GM23338 (cell line): ENCODE data around the gene PRSS57.
A peak's percentile ranks its signal among the peaks of the same experiment; 100 is the strongest.

Source experiments
- CREB1 ChIP-seq: fragments of 250-450 bp; sonication (Bioruptor Pico); IDR thresholded peaks from 2 replicates; pipeline ENCODE4 v1.5.0; 2020; ENCODE audit warnings: low read depth, mild to moderate bottlenecking, moderate library complexity
- EZH2 ChIP-seq: fragments of 200-600 bp; sonication (generic); IDR thresholded peaks from one replicate; pipeline ENCODE4 v1.8.0; 2017; ENCODE audit warnings: antibody characterized with exemption, mild to moderate bottlenecking, low read depth; ENCODE audit not compliant: unreplicated experiment
- EZH2phosphoT487 ChIP-seq: fragments of 200-600 bp; sonication (generic); IDR thresholded peaks from one replicate; pipeline ENCODE4 v1.8.1; 2018; ENCODE audit warnings: antibody characterized with exemption; ENCODE audit not compliant: unreplicated experiment
- JUNB ChIP-seq: IDR thresholded peaks from one replicate; pipeline ENCODE4 v1.6.1; 2016; ENCODE audit warnings: antibody characterized with exemption; ENCODE audit not compliant: unreplicated experiment
- NANOG ChIP-seq: IDR thresholded peaks from 2 replicates; pipeline ENCODE4 v1.6.1; 2016; ENCODE audit warnings: antibody characterized with exemption, borderline replicate concordance
- POLR2AphosphoS5 ChIP-seq: IDR thresholded peaks from 2 replicates; pipeline ENCODE4 v1.6.1; 2016; ENCODE audit warnings: antibody characterized with exemption, low read depth
- ZNF114 ChIP-seq: fragments of 250-450 bp; sonication (Bioruptor Pico); IDR thresholded peaks from 2 replicates; pipeline ENCODE4 v1.5.0; 2020; ENCODE audit warnings: mild to moderate bottlenecking, moderate library complexity
- ZNF331 ChIP-seq: fragments of 250-450 bp; sonication (Bioruptor Pico); IDR thresholded peaks from 2 replicates; pipeline ENCODE4 v1.5.0; 2020; ENCODE audit warnings: low read depth, mild to moderate bottlenecking, moderate library complexity
- TF ChIP-seq, protein P1 (sequence below), 2 experiments: fragments of 200-600 bp in 1 of 2; sonication (generic) in 1 of 2; conservative IDR thresholded peaks; 2 replicates each; pipeline versions ENCODE4 v1.5.1 to v1.6.1; 2016 to 2017; ENCODE audit warnings: antibody characterized with exemption in 2 of 2, low read depth in 2 of 2, mild to moderate bottlenecking in 2 of 2, moderate library complexity in 1 of 2
- TF ChIP-seq, protein P2 (sequence below): IDR thresholded peaks from one replicate; pipeline ENCODE4 v1.6.1; 2018; ENCODE audit warnings: antibody characterized with exemption; ENCODE audit not compliant: unreplicated experiment
- TF ChIP-seq, protein P3 (sequence below): fragments of 250-450 bp; sonication (Bioruptor Pico); IDR thresholded peaks from 2 replicates; pipeline ENCODE4 v1.5.0; 2020; ENCODE audit warnings: mild to moderate bottlenecking, moderate library complexity
- TF ChIP-seq, protein P4 (sequence below): IDR thresholded peaks from 2 replicates; pipeline ENCODE4 v1.6.1; 2016; ENCODE audit warnings: antibody characterized with exemption

DNA sequence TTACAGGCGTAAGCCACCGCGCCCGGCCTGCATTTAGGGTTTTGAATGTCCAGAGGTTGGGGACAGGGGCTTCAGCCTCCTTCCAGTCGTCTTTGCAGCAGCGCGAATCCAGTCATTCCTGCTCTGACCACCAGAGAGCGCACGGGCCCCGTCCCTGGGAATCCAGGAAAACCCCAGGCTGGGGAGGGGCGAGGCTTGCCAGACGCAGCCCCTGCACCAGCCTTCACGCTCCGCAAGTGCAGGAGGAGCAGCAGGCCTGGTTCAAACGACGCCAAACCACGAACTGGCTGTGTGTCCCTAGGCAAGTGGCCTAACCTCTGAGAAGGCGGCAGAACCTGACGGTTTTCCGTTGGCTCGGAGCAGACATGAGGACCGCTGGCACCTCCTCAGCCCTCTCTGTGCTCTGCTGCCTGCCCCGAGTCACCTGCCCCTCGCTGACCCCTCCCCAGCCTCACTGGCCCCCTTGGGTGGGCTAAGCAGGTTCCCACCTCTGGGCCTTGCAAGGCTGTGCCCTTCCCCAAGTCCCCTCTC, 30.3 kb downstream of the PRSS57 start:
- TF ChIP-seq, protein P1, sequence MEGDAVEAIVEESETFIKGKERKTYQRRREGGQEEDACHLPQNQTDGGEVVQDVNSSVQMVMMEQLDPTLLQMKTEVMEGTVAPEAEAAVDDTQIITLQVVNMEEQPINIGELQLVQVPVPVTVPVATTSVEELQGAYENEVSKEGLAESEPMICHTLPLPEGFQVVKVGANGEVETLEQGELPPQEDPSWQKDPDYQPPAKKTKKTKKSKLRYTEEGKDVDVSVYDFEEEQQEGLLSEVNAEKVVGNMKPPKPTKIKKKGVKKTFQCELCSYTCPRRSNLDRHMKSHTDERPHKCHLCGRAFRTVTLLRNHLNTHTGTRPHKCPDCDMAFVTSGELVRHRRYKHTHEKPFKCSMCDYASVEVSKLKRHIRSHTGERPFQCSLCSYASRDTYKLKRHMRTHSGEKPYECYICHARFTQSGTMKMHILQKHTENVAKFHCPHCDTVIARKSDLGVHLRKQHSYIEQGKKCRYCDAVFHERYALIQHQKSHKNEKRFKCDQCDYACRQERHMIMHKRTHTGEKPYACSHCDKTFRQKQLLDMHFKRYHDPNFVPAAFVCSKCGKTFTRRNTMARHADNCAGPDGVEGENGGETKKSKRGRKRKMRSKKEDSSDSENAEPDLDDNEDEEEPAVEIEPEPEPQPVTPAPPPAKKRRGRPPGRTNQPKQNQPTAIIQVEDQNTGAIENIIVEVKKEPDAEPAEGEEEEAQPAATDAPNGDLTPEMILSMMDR (conservative IDR thresholded peaks at IDR 0.05; ENCODE audit: low read depth in 2 of 2) = peak; percentile 82 to 97
- TF ChIP-seq, protein P2, sequence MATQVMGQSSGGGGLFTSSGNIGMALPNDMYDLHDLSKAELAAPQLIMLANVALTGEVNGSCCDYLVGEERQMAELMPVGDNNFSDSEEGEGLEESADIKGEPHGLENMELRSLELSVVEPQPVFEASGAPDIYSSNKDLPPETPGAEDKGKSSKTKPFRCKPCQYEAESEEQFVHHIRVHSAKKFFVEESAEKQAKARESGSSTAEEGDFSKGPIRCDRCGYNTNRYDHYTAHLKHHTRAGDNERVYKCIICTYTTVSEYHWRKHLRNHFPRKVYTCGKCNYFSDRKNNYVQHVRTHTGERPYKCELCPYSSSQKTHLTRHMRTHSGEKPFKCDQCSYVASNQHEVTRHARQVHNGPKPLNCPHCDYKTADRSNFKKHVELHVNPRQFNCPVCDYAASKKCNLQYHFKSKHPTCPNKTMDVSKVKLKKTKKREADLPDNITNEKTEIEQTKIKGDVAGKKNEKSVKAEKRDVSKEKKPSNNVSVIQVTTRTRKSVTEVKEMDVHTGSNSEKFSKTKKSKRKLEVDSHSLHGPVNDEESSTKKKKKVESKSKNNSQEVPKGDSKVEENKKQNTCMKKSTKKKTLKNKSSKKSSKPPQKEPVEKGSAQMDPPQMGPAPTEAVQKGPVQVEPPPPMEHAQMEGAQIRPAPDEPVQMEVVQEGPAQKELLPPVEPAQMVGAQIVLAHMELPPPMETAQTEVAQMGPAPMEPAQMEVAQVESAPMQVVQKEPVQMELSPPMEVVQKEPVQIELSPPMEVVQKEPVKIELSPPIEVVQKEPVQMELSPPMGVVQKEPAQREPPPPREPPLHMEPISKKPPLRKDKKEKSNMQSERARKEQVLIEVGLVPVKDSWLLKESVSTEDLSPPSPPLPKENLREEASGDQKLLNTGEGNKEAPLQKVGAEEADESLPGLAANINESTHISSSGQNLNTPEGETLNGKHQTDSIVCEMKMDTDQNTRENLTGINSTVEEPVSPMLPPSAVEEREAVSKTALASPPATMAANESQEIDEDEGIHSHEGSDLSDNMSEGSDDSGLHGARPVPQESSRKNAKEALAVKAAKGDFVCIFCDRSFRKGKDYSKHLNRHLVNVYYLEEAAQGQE = no peak
- TF ChIP-seq JUNB (no peak), POLR2AphosphoS5 (no peak), EZH2phosphoT487 (no peak), EZH2 (no peak), NANOG (no peak), ZNF331 (CRISPR knock-in tag) (no peak), ZNF114 (CRISPR knock-in tag) (no peak), CREB1 (CRISPR knock-in tag) (no peak)
- TF ChIP-seq, protein P3, sequence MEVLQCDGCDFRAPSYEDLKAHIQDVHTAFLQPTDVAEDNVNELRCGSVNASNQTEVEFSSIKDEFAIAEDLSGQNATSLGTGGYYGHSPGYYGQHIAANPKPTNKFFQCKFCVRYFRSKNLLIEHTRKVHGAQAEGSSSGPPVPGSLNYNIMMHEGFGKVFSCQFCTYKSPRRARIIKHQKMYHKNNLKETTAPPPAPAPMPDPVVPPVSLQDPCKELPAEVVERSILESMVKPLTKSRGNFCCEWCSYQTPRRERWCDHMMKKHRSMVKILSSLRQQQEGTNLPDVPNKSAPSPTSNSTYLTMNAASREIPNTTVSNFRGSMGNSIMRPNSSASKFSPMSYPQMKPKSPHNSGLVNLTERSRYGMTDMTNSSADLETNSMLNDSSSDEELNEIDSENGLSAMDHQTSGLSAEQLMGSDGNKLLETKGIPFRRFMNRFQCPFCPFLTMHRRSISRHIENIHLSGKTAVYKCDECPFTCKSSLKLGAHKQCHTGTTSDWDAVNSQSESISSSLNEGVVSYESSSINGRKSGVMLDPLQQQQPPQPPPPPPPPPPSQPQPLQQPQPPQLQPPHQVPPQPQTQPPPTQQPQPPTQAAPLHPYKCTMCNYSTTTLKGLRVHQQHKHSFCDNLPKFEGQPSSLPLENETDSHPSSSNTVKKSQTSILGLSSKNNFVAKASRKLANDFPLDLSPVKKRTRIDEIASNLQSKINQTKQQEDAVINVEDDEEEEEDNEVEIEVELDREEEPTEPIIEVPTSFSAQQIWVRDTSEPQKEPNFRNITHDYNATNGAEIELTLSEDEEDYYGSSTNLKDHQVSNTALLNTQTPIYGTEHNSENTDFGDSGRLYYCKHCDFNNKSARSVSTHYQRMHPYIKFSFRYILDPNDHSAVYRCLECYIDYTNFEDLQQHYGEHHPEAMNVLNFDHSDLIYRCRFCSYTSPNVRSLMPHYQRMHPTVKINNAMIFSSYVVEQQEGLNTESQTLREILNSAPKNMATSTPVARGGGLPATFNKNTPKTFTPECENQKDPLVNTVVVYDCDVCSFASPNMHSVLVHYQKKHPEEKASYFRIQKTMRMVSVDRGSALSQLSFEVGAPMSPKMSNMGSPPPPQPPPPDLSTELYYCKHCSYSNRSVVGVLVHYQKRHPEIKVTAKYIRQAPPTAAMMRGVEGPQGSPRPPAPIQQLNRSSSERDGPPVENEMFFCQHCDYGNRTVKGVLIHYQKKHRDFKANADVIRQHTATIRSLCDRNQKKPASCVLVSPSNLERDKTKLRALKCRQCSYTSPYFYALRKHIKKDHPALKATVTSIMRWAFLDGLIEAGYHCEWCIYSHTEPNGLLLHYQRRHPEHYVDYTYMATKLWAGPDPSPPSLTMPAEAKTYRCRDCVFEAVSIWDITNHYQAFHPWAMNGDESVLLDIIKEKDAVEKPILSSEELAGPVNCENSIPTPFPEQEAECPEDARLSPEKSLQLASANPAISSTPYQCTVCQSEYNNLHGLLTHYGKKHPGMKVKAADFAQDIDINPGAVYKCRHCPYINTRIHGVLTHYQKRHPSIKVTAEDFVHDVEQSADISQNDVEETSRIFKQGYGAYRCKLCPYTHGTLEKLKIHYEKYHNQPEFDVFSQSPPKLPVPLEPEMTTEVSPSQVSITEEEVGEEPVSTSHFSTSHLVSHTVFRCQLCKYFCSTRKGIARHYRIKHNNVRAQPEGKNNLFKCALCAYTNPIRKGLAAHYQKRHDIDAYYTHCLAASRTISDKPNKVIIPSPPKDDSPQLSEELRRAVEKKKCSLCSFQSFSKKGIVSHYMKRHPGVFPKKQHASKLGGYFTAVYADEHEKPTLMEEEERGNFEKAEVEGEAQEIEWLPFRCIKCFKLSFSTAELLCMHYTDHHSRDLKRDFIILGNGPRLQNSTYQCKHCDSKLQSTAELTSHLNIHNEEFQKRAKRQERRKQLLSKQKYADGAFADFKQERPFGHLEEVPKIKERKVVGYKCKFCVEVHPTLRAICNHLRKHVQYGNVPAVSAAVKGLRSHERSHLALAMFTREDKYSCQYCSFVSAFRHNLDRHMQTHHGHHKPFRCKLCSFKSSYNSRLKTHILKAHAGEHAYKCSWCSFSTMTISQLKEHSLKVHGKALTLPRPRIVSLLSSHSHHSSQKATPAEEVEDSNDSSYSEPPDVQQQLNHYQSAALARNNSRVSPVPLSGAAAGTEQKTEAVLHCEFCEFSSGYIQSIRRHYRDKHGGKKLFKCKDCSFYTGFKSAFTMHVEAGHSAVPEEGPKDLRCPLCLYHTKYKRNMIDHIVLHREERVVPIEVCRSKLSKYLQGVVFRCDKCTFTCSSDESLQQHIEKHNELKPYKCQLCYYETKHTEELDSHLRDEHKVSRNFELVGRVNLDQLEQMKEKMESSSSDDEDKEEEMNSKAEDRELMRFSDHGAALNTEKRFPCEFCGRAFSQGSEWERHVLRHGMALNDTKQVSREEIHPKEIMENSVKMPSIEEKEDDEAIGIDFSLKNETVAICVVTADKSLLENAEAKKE (CRISPR knock-in tag) = no peak
- TF ChIP-seq, protein P4, sequence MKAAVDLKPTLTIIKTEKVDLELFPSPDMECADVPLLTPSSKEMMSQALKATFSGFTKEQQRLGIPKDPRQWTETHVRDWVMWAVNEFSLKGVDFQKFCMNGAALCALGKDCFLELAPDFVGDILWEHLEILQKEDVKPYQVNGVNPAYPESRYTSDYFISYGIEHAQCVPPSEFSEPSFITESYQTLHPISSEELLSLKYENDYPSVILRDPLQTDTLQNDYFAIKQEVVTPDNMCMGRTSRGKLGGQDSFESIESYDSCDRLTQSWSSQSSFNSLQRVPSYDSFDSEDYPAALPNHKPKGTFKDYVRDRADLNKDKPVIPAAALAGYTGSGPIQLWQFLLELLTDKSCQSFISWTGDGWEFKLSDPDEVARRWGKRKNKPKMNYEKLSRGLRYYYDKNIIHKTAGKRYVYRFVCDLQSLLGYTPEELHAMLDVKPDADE = no peak
